Vagina (tissue), 2 donors: ENCODE measurements around the gene FLNA.

Experiments used
- POLR2AphosphoS5 ChIP-seq, 2 donors: sonication (generic); formaldehyde crosslinking; IDR thresholded peaks; one replicate each; pipeline ENCODE4 v1.9.0; 2017; ENCODE audit warnings: antibody characterized with exemption in 2 of 2, mild to moderate bottlenecking in 2 of 2, low read depth in 1 of 2; ENCODE audit not compliant: insufficient read depth in 1 of 2
- TF ChIP-seq, protein P1 (sequence below), 3 experiments: fragments of 450-650 bp in 2 of 3; fragments of 200-600 bp in 1 of 3; sonication (generic) in 1 of 3; IDR thresholded peaks; one replicate each; pipeline ENCODE4 v1.5.1; 2017 to 2019; ENCODE audit warnings: antibody characterized with exemption in 3 of 3, mild to moderate bottlenecking in 2 of 3, moderate library complexity in 2 of 3

- TF ChIP-seq, protein P1, sequence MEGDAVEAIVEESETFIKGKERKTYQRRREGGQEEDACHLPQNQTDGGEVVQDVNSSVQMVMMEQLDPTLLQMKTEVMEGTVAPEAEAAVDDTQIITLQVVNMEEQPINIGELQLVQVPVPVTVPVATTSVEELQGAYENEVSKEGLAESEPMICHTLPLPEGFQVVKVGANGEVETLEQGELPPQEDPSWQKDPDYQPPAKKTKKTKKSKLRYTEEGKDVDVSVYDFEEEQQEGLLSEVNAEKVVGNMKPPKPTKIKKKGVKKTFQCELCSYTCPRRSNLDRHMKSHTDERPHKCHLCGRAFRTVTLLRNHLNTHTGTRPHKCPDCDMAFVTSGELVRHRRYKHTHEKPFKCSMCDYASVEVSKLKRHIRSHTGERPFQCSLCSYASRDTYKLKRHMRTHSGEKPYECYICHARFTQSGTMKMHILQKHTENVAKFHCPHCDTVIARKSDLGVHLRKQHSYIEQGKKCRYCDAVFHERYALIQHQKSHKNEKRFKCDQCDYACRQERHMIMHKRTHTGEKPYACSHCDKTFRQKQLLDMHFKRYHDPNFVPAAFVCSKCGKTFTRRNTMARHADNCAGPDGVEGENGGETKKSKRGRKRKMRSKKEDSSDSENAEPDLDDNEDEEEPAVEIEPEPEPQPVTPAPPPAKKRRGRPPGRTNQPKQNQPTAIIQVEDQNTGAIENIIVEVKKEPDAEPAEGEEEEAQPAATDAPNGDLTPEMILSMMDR (IDR thresholded peaks at IDR 0.05), result no peak
- no peak for TF ChIP-seq POLR2AphosphoS5 (IDR thresholded peaks at IDR 0.05; ENCODE audit: insufficient read depth in 1 of 2, low read depth in 1 of 2)
These were observed 23.0 kb downstream of the FLNA start for GRCh38 chrX:154351183-154352011.
